H9 (cell line): ENCODE results near the gene MSANTD2. TPM values are rescaled to one million over a fixed set of nuclear protein-coding genes. Genes with fewer than 3 reads are reported as not detected.

Source experiments
- DNase-seq: peaks from one replicate; pipeline ENCODE4 v3.0.0-alpha.2; 2017
- H2AFZ ChIP-seq: one replicate; pipeline ENCODE4 v1.6.1; 2013; ENCODE audit warnings: mild to moderate bottlenecking, low read length, control low read depth, moderate library complexity
- H2AK5ac ChIP-seq: 2 replicates; pipeline ENCODE4 v1.6.1; 2013; ENCODE audit warnings: low read length, control low read depth, mixed read lengths; ENCODE audit not compliant: insufficient read length
- H2BK120ac ChIP-seq: one replicate; pipeline ENCODE4 v1.6.1; 2013; ENCODE audit warnings: low read depth, mild to moderate bottlenecking, low read length, control low read depth, inconsistent platforms; ENCODE audit not compliant: poor library complexity, severe bottlenecking
- H2BK12ac ChIP-seq: 2 replicates; pipeline ENCODE4 v1.6.1; 2013; ENCODE audit warnings: low read length, control low read depth, mixed read lengths, low read depth; ENCODE audit not compliant: insufficient read length
- H2BK15ac ChIP-seq: 2 replicates; pipeline ENCODE4 v1.6.1; 2013; ENCODE audit warnings: low read depth, low read length, control low read depth
- H2BK20ac ChIP-seq: one replicate; pipeline ENCODE4 v1.6.1; 2013; ENCODE audit warnings: low read depth, mild to moderate bottlenecking, low read length, control low read depth, inconsistent platforms; ENCODE audit not compliant: poor library complexity, severe bottlenecking
- H2BK5ac ChIP-seq: 2 replicates; pipeline ENCODE4 v1.6.1; 2013; ENCODE audit warnings: low read length, control low read depth, mixed read lengths; ENCODE audit not compliant: insufficient read length
- H3K14ac ChIP-seq: 2 replicates; pipeline ENCODE4 v1.6.1; 2013; ENCODE audit warnings: low read length, control low read depth; ENCODE audit not compliant: insufficient read depth
- H3K18ac ChIP-seq: 2 replicates; pipeline ENCODE4 v1.6.1; 2013; ENCODE audit warnings: low read depth, mild to moderate bottlenecking, mixed read lengths, low read length, control low read depth; ENCODE audit not compliant: insufficient read length
- H3K23ac ChIP-seq: 2 replicates; pipeline ENCODE4 v1.6.1; 2013; ENCODE audit warnings: low read length, control low read depth, mixed read lengths, low read depth; ENCODE audit not compliant: insufficient read length
- H3K23me2 ChIP-seq: 2 replicates; pipeline ENCODE4 v1.6.1; 2013; ENCODE audit warnings: low read depth, mild to moderate bottlenecking, mixed read lengths, low read length, control low read depth; ENCODE audit not compliant: insufficient read length, poor library complexity, severe bottlenecking
- H3K27ac ChIP-seq: 2 replicates; pipeline ENCODE4 v1.5.1; 2013; ENCODE audit warnings: low read length, control low read depth, mixed read lengths, low read depth; ENCODE audit not compliant: insufficient read length
- H3K27me3 ChIP-seq: 2 replicates; pipeline ENCODE4 v1.6.1; 2013; ENCODE audit warnings: low read length, control low read depth, inconsistent platforms; ENCODE audit not compliant: insufficient read depth
- H3K4ac ChIP-seq: 2 replicates; pipeline ENCODE4 v1.6.1; 2013; ENCODE audit warnings: low read depth, mild to moderate bottlenecking, control low read depth, inconsistent platforms, low read length, moderate library complexity
- H3K4me1 ChIP-seq: 2 replicates; pipeline ENCODE4 v1.6.1; 2013; ENCODE audit warnings: low read length, control low read depth, inconsistent platforms; ENCODE audit not compliant: insufficient read depth
- H3K4me2 ChIP-seq: 2 replicates; pipeline ENCODE4 v1.6.1; 2013; ENCODE audit warnings: low read length, control low read depth, mixed read lengths; ENCODE audit not compliant: insufficient read length, insufficient read depth
- H3K56ac ChIP-seq: 2 replicates; pipeline ENCODE4 v1.6.1; 2013; ENCODE audit warnings: low read depth, mild to moderate bottlenecking, mixed read lengths, low read length, control low read depth; ENCODE audit not compliant: insufficient read length
- H3K79me1 ChIP-seq: 2 replicates; pipeline ENCODE4 v1.6.1; 2013; ENCODE audit warnings: low read depth, mild to moderate bottlenecking, moderate library complexity, low read length, control low read depth, inconsistent platforms; ENCODE audit not compliant: insufficient read depth, poor library complexity, severe bottlenecking
- H3K79me2 ChIP-seq: 2 replicates; pipeline ENCODE4 v1.6.1; 2013; ENCODE audit warnings: low read length, control low read depth, inconsistent platforms; ENCODE audit not compliant: insufficient read depth
- H3K9ac ChIP-seq: 2 replicates; pipeline ENCODE4 v1.6.1; 2013; ENCODE audit warnings: low read length, control low read depth, mixed read lengths; ENCODE audit not compliant: insufficient read length; ENCODE audit errors: extremely low read depth
- H3K9me3 ChIP-seq: one replicate; pipeline ENCODE4 v1.6.1; 2013; ENCODE audit warnings: low read depth, low read length, inconsistent platforms; ENCODE audit not compliant: control insufficient read depth
- H3T11ph ChIP-seq: one replicate; pipeline ENCODE4 v1.6.1; 2013; ENCODE audit warnings: mild to moderate bottlenecking, low read length, control low read depth, inconsistent platforms
- H4K20me1 ChIP-seq: one replicate; pipeline ENCODE4 v1.6.1; 2013; ENCODE audit not compliant: control insufficient read depth, insufficient read length, insufficient read depth
- H4K5ac ChIP-seq: 2 replicates; pipeline ENCODE4 v1.6.1; 2013; ENCODE audit warnings: low read depth, mild to moderate bottlenecking, mixed read lengths, low read length, control low read depth; ENCODE audit not compliant: insufficient read length
- H4K8ac ChIP-seq: replicated peaks from 2 replicates; pipeline ENCODE4 v1.6.1; 2013; ENCODE audit warnings: low read length, control low read depth, mixed read lengths, low read depth; ENCODE audit not compliant: insufficient read length
- H4K91ac ChIP-seq: 2 replicates; pipeline ENCODE4 v1.6.1; 2013; ENCODE audit warnings: low read depth, mild to moderate bottlenecking, moderate library complexity, mixed read lengths, low read length, control low read depth; ENCODE audit not compliant: insufficient read length
- H3K27ac Mint-ChIP-seq, 3 experiments: 2 replicates in 2 of 3; 3 replicates in 1 of 3; pipeline ENCODE4 v1.8.0; 2020 to 2021; ENCODE audit warnings: mixed read lengths in 3 of 3, mild to moderate bottlenecking in 1 of 3, moderate library complexity in 1 of 3
- H3K27me3 Mint-ChIP-seq: 2 replicates; pipeline ENCODE4 v1.8.0; 2021; ENCODE audit warnings: low read depth, mild to moderate bottlenecking, moderate library complexity, mixed read lengths
- H3K36me3 Mint-ChIP-seq, 3 experiments: 2 replicates in 2 of 3; 3 replicates in 1 of 3; pipeline ENCODE4 v1.8.0; 2020 to 2021; ENCODE audit warnings: low read depth in 3 of 3, mixed read lengths in 3 of 3; ENCODE audit not compliant: insufficient read depth in 1 of 3
- H3K4me1 Mint-ChIP-seq, 2 experiments: 2 replicates each; pipeline ENCODE4 v1.8.0; 2020; ENCODE audit warnings: mixed read lengths in 2 of 2
- H3K4me3 Mint-ChIP-seq, 2 experiments: 2 replicates in 1 of 2; 3 replicates in 1 of 2; pipeline ENCODE4 v1.8.0; 2020 to 2021; ENCODE audit warnings: mild to moderate bottlenecking in 2 of 2, mixed read lengths in 2 of 2, moderate library complexity in 1 of 2
- H3K9me3 Mint-ChIP-seq, 2 experiments: 2 replicates in 1 of 2; 3 replicates in 1 of 2; pipeline ENCODE4 v1.8.0; 2020; ENCODE audit warnings: mild to moderate bottlenecking in 2 of 2, mixed read lengths in 2 of 2, moderate library complexity in 1 of 2
- WGBS: extraction: QIAGEN DNeasy Blood & Tissue Kit; methylation state at CpG from one replicate; pipeline ENCODE4 v1.1.7; 2013; ENCODE audit warnings: missing lambda C conversion rate, low lambda C conversion rate, mixed read lengths; ENCODE audit not compliant: insufficient read length; ENCODE audit errors: extremely low coverage; 5-methylcytosine and 5-hydroxymethylcytosine counted together
- total RNA-seq: library from RNA; stranded (reverse); gene quantifications from 2 replicates; pipeline ENCODE4 v1.2.1, GENCODE V29; 2021
- TF ChIP-seq, protein P1 (sequence below): fragments of 200-600 bp; sonication (generic); conservative IDR thresholded peaks from 3 replicates; pipeline ENCODE4 v1.8.0; 2021; ENCODE audit warnings: antibody characterized with exemption, mild to moderate bottlenecking

MSANTD2 gene
- total RNA-seq, 1 experiment from 2014 or later: 18.1 TPM

DNA sequence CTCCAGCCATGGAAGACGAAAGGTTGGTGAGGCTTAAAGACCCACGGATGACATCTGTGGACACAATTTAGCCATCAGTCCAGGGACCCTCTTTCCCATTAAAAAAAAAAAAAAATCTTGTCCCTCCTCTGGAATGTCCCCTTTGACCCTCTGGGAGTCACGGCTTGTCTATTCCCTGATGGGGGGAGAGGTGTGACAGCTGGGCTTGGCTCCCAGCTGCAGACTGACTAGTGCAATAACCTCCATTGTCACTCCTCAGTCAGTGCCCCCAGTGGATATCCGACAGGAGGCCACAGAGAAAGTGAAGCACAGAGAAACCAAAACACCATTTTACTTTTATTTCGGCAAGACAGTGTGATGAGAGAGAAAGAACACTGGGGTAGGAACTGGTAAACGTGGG lies 45.5 kb downstream of the MSANTD2 start:
- H3K4me3 Mint-ChIP-seq: no peak overlapping the region
- H3K27me3 Mint-ChIP-seq: peaks cover 66% of the 10 kb centered on the region
- Histone ChIP-seq H2BK120ac (no peak overlapping the region), H2BK12ac (no peak overlapping the region), H3K18ac (no peak overlapping the region), H3K14ac (no peak overlapping the region), H3K27ac (no peak overlapping the region), H3K23ac (no peak overlapping the region), H3K9ac (no peak overlapping the region), H4K20me1 (no peaks in the 10 kb centered on the region), H2AK5ac (no peak overlapping the region), H3K79me1 (no peaks in the 10 kb centered on the region), H2AFZ (no peak overlapping the region), H3K4me1 (peaks cover 3% of the 10 kb centered on the region; the same call in 1 of the 2 replicates), H3K23me2 (peaks cover 11% of the 10 kb centered on the region), H3K4me2 (no peak overlapping the region), H3K79me2 (no peaks in the 10 kb centered on the region), H4K91ac (no peak overlapping the region), H3K4ac (no peak overlapping the region), H2BK5ac (no peak overlapping the region), H2BK20ac (no peak overlapping the region), H3T11ph (no peak overlapping the region), H3K27me3 (peaks cover 90% of the 10 kb centered on the region), H3K9me3 (no peaks in the 10 kb centered on the region), H4K8ac (no peak overlapping the region), H4K5ac (no peak overlapping the region), H3K56ac (no peak overlapping the region), H2BK15ac (no peak overlapping the region)
- H3K36me3 Mint-ChIP-seq: no peaks in the 10 kb centered on the region; a peak in 1 of 7 replicates
- DNase-seq: no peak
- peaks cover 0 to 9% of the 10 kb centered on the region in 2 experiments; a peak in 3 of 5 replicates for H3K9me3 Mint-ChIP-seq
- H3K27ac Mint-ChIP-seq: no peak overlapping the region
- WGBS: no CpG with 5 or more reads among the region's 6 CpGs
- peaks cover 17 to 51% of the 10 kb centered on the region in 2 experiments for H3K4me1 Mint-ChIP-seq
- TF ChIP-seq, protein P1, sequence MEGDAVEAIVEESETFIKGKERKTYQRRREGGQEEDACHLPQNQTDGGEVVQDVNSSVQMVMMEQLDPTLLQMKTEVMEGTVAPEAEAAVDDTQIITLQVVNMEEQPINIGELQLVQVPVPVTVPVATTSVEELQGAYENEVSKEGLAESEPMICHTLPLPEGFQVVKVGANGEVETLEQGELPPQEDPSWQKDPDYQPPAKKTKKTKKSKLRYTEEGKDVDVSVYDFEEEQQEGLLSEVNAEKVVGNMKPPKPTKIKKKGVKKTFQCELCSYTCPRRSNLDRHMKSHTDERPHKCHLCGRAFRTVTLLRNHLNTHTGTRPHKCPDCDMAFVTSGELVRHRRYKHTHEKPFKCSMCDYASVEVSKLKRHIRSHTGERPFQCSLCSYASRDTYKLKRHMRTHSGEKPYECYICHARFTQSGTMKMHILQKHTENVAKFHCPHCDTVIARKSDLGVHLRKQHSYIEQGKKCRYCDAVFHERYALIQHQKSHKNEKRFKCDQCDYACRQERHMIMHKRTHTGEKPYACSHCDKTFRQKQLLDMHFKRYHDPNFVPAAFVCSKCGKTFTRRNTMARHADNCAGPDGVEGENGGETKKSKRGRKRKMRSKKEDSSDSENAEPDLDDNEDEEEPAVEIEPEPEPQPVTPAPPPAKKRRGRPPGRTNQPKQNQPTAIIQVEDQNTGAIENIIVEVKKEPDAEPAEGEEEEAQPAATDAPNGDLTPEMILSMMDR: no peak
